Measurements from ENCODE around the gene ZPR1.

Gene ZPR1

GRCh38 chr11:116786966-116787365 is 857 bp downstream of the ZPR1 start:
- TF ChIP-seq CTCF (IDR thresholded peaks at IDR 0.05; ENCODE audit: insufficient read depth, low read depth, low read length, missing control alignments): no peak
- peak overlapping the region; percentile 89 for H3K4me3 ChIP-seq (ENCODE audit: low read length)
- DNase-seq (ENCODE audit: low read depth): no peak

GRCh38 chr11:116786326-116786725 is 1.5 kb downstream of the ZPR1 start:
- H3K4me3 ChIP-seq (ENCODE audit: low read length): no peak overlapping the region
- TF ChIP-seq CTCF (IDR thresholded peaks at IDR 0.05; ENCODE audit: insufficient read depth, low read depth, low read length, missing control alignments): no peak
- no peak for DNase-seq (ENCODE audit: low read depth)

- DNase-seq (ENCODE audit: low read depth): peak; percentile 67
- no peak overlapping the region for H3K4me3 ChIP-seq (ENCODE audit: low read length)
- TF ChIP-seq CTCF (IDR thresholded peaks at IDR 0.05; ENCODE audit: insufficient read depth, low read depth, low read length, missing control alignments): no peak
These were observed 5.1 kb downstream of the ZPR1 start for GRCh38 chr11:116782728-116783127.

- no peak overlapping the region for H3K4me3 ChIP-seq (ENCODE audit: low read length)
- TF ChIP-seq CTCF (IDR thresholded peaks at IDR 0.05; ENCODE audit: insufficient read depth, low read depth, low read length, missing control alignments): no peak
- no peak for DNase-seq (ENCODE audit: low read depth)
These were observed 9.3 kb downstream of the ZPR1 start for GRCh38 chr11:116778556-116778955.

- no peak for DNase-seq (ENCODE audit: low read depth)
- no peak for TF ChIP-seq CTCF (IDR thresholded peaks at IDR 0.05; ENCODE audit: insufficient read depth, low read depth, low read length, missing control alignments)
- no peak overlapping the region for H3K4me3 ChIP-seq (ENCODE audit: low read length)
These were observed 10.8 kb downstream of the ZPR1 start for GRCh38 chr11:116777056-116777455.

GRCh38 chr11:116776522-116776984 is 11.3 kb downstream of the ZPR1 start:
- no peak for TF ChIP-seq CTCF (IDR thresholded peaks at IDR 0.05; ENCODE audit: insufficient read depth, low read depth, low read length, missing control alignments)
- no peak for DNase-seq (ENCODE audit: low read depth)
- H3K4me3 ChIP-seq (ENCODE audit: low read length): no peak overlapping the region

GRCh38 chr11:116775975-116776374 is 11.8 kb downstream of the ZPR1 start:
- no peak overlapping the region for H3K4me3 ChIP-seq (ENCODE audit: low read length)
- no peak for DNase-seq (ENCODE audit: low read depth)
- TF ChIP-seq CTCF (IDR thresholded peaks at IDR 0.05; ENCODE audit: insufficient read depth, low read depth, low read length, missing control alignments): no peak
